PFSK-1 (cell line): ENCODE data around the gene PFKFB2.

Experiments used
- FOXP2 ChIP-seq: optimal IDR thresholded peaks from 2 replicates; pipeline ENCODE3; 2011; ENCODE audit warnings: borderline replicate concordance, control low read depth, inconsistent platforms; ENCODE audit not compliant: insufficient read depth; ENCODE audit errors: extremely low read length, extremely low read depth
- POLR2AphosphoS5 ChIP-seq: IDR thresholded peaks from 2 replicates; pipeline ENCODE4 v1.6.1; 2012; ENCODE audit warnings: low read depth, mild to moderate bottlenecking, control low read depth, low read length, moderate library complexity

DNA sequence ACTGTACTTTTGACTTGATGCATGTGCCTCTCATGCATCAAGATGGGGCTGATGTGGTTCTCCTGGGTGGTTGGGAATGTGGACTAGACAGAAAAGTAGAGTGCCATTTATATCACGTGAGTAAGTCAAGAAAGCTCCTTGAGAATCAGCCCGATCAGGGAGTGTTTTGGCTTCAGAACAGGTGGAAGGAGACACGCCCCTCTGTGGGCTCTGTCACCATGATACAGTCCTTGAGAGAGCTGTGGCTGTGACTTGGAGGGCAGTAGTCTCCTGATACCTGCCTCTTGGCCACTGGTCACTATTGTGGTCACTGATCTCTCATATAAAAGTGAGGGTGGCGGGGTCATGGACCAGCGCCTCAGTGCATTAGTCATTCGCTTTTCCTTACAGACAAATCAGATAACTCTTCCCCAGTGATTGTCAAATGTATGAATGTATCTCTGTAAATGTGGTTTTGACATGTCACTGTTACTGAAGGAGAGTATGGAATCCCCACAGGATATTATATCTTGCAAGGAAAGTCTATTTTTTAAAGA, 26.7 kb downstream of the PFKFB2 start:
- TF ChIP-seq POLR2AphosphoS5 (no peak), FOXP2 (no peak)
